Measurements from ENCODE around the gene PWWP2A.
"Not testable (repeated sequence)": the region's sequence is repeated elsewhere in the genome, so short reads cannot be mapped to it uniquely, and the experiment has no call there.

The PWWP2A gene

GRCh38 chr5:160161626-160162025, 42.4 kb upstream of the PWWP2A start:
- TF ChIP-seq CTCF (conservative IDR thresholded peaks at IDR 0.05; ENCODE audit: low read length), result no peak
- no peak for DNase-seq (ENCODE audit: low read depth)
- no peak overlapping the region for H3K4me3 ChIP-seq (ENCODE audit: low read length)

GRCh38 chr5:160160875-160161274, 41.6 kb upstream of the PWWP2A start:
- not testable (repeated sequence) for H3K4me3 ChIP-seq (ENCODE audit: low read length); DNase-seq (ENCODE audit: low read depth)

GRCh38 chr5:160159991-160160792, 40.9 kb upstream of the PWWP2A start:
- no peak overlapping the region for H3K4me3 ChIP-seq (ENCODE audit: low read length)
- no peak for DNase-seq (ENCODE audit: low read depth)
- no peak for TF ChIP-seq CTCF (conservative IDR thresholded peaks at IDR 0.05; ENCODE audit: low read length)

- TF ChIP-seq CTCF (conservative IDR thresholded peaks at IDR 0.05; ENCODE audit: low read length), result no peak
- H3K4me3 ChIP-seq (ENCODE audit: low read length), result no peak overlapping the region
- DNase-seq (ENCODE audit: low read depth), result no peak
Observed at GRCh38 chr5:160158087-160158486, 38.8 kb upstream of the PWWP2A start.

GRCh38 chr5:160155017-160155750, 35.9 kb upstream of the PWWP2A start:
- H3K4me3 ChIP-seq (ENCODE audit: low read length), result no peak overlapping the region
- TF ChIP-seq CTCF (conservative IDR thresholded peaks at IDR 0.05; ENCODE audit: low read length), result no peak
- DNase-seq (ENCODE audit: low read depth), result no peak

- TF ChIP-seq CTCF (conservative IDR thresholded peaks at IDR 0.05; ENCODE audit: low read length), result no peak
- H3K4me3 ChIP-seq (ENCODE audit: low read length), result no peak overlapping the region
- no peak for DNase-seq (ENCODE audit: low read depth)
Observed at GRCh38 chr5:160152901-160153300, 33.7 kb upstream of the PWWP2A start.

GRCh38 chr5:160152287-160152686, 33.0 kb upstream of the PWWP2A start:
- TF ChIP-seq CTCF (conservative IDR thresholded peaks at IDR 0.05; ENCODE audit: low read length), result no peak
- H3K4me3 ChIP-seq (ENCODE audit: low read length), result no peak overlapping the region
- DNase-seq (ENCODE audit: low read depth), result no peak

All from AG10803 (cell line).